Measurements from ENCODE around the gene IMP4.

- TF ChIP-seq ZBTB21 (tag by site-specific recombination; IDR thresholded peaks at IDR 0.05) (no peak), YY1 (tag by site-specific recombination; IDR thresholded peaks at IDR 0.05) (no peak), ZBTB1 (tag by site-specific recombination; IDR thresholded peaks at IDR 0.05) (no peak), CTCF (tag by site-specific recombination; IDR thresholded peaks at IDR 0.05) (no peak), ZNF449 (tag by site-specific recombination; IDR thresholded peaks at IDR 0.05) (no peak), ZNF768 (tag by site-specific recombination; IDR thresholded peaks at IDR 0.05) (no peak), ZFP41 (tag by site-specific recombination; IDR thresholded peaks at IDR 0.05; ENCODE audit: borderline replicate concordance) (no peak), ZNF571 (tag by site-specific recombination; IDR thresholded peaks at IDR 0.05) (no peak)
Measured at GRCh38 chr2:130372833-130373807, 30.4 kb downstream of the IMP4 start.
